Measurements from ENCODE around the gene COL4A1. TPM values are rescaled to one million over a fixed set of nuclear protein-coding genes. Genes with fewer than 3 reads are reported as not detected.
A peak's percentile ranks its signal among the peaks of the same experiment; 100 is the strongest.

The COL4A1 gene
- total RNA-seq, 1 donor from 2014 or later: 4,434 TPM

GRCh38 chr13:110225003-110225402 lies 82.0 kb downstream of the COL4A1 start:
- DNase-seq (ENCODE audit: low spot score): no peak

- DNase-seq (ENCODE audit: low spot score): no peak
Measured at GRCh38 chr13:110224519-110224918, 82.4 kb downstream of the COL4A1 start.

GRCh38 chr13:110221406-110222117 lies 85.4 kb downstream of the COL4A1 start:
- DNase-seq (ENCODE audit: low spot score): peak; percentile 82

GRCh38 chr13:110220471-110220870 lies 86.5 kb downstream of the COL4A1 start:
- no peak for DNase-seq (ENCODE audit: low spot score)

- peak; percentile 81 for DNase-seq (ENCODE audit: low spot score)
Measured at GRCh38 chr13:110218581-110219201, 88.3 kb downstream of the COL4A1 start.

GRCh38 chr13:110217811-110218210 lies 89.1 kb downstream of the COL4A1 start:
- DNase-seq (ENCODE audit: low spot score): no peak

GRCh38 chr13:110217085-110217484 lies 89.9 kb downstream of the COL4A1 start:
- no peak for DNase-seq (ENCODE audit: low spot score)

GRCh38 chr13:110216398-110217041 lies 90.4 kb downstream of the COL4A1 start:
- DNase-seq (ENCODE audit: low spot score): peak; percentile 90

- DNase-seq (ENCODE audit: low spot score): no peak
Measured at GRCh38 chr13:110216006-110216397, 91.0 kb downstream of the COL4A1 start.

- peak; percentile 56 for DNase-seq (ENCODE audit: low spot score)
Measured at GRCh38 chr13:110215606-110216005, 91.4 kb downstream of the COL4A1 start.

GRCh38 chr13:110214637-110215036 lies 92.3 kb downstream of the COL4A1 start:
- peak; percentile 89 for DNase-seq (ENCODE audit: low spot score)

- no peak for DNase-seq (ENCODE audit: low spot score)
Measured at GRCh38 chr13:110213461-110214074, 93.4 kb downstream of the COL4A1 start.

GRCh38 chr13:110212529-110212928 lies 94.4 kb downstream of the COL4A1 start:
- no peak for DNase-seq (ENCODE audit: low spot score)

GRCh38 chr13:110211735-110212134 lies 95.2 kb downstream of the COL4A1 start:
- no peak for DNase-seq (ENCODE audit: low spot score)

- no peak for DNase-seq (ENCODE audit: low spot score)
Measured at GRCh38 chr13:110211046-110211445, 95.9 kb downstream of the COL4A1 start.

GRCh38 chr13:110210604-110210985 lies 96.4 kb downstream of the COL4A1 start:
- DNase-seq (ENCODE audit: low spot score): no peak

GRCh38 chr13:110209950-110210603 lies 96.9 kb downstream of the COL4A1 start:
- no peak for DNase-seq (ENCODE audit: low spot score)

- DNase-seq (ENCODE audit: low spot score): no peak
Measured at GRCh38 chr13:110208116-110208515, 98.8 kb downstream of the COL4A1 start.

- peak; percentile 60 for DNase-seq (ENCODE audit: low spot score)
Measured at GRCh38 chr13:110206996-110207395, 100.0 kb downstream of the COL4A1 start.

- DNase-seq (ENCODE audit: low spot score): no peak
Measured at GRCh38 chr13:110206185-110206584, 100.8 kb downstream of the COL4A1 start.

- no peak for DNase-seq (ENCODE audit: low spot score)
Measured at GRCh38 chr13:110201114-110201513, 105.8 kb downstream of the COL4A1 start.

All from umbilical cord (tissue), 2 donors.